HG03025 (cell line): ENCODE measurements around the gene ATP6V0B.

Source experiments
- ATAC-seq: cut with Tn5 transposase; IDR thresholded peaks from one replicate; pipeline ENCODE4 v1.9.1; 2021; ENCODE audit warnings: mild to moderate bottlenecking, moderate library complexity; ENCODE audit not compliant: unreplicated experiment, low FRiP score

ATP6V0B gene

GRCh38 chr1:43997295-43997999 lies 22.7 kb downstream of the ATP6V0B start:
- ATAC-seq: no peak

GRCh38 chr1:43998000-43998378 lies 23.2 kb downstream of the ATP6V0B start:
- ATAC-seq: no peak

- no peak for ATAC-seq
Measured at GRCh38 chr1:43999455-43999854, 24.7 kb downstream of the ATP6V0B start.

GRCh38 chr1:44000122-44000665 lies 25.4 kb downstream of the ATP6V0B start:
- no peak for ATAC-seq

- ATAC-seq: no peak
Measured at GRCh38 chr1:44002165-44002564, 27.4 kb downstream of the ATP6V0B start.

- ATAC-seq: no peak
Measured at GRCh38 chr1:44002606-44003157, 27.9 kb downstream of the ATP6V0B start.

GRCh38 chr1:44008259-44008658 lies 33.5 kb downstream of the ATP6V0B start:
- no peak for ATAC-seq

- ATAC-seq: no peak
Measured at GRCh38 chr1:44010935-44011471, 36.2 kb downstream of the ATP6V0B start.

- no peak for ATAC-seq
Measured at GRCh38 chr1:44012404-44012803, 37.6 kb downstream of the ATP6V0B start.

- no peak for ATAC-seq
Measured at GRCh38 chr1:44012941-44013609, 38.3 kb downstream of the ATP6V0B start.

- no peak for ATAC-seq
Measured at GRCh38 chr1:44013949-44014348, 39.2 kb downstream of the ATP6V0B start.

- no peak for ATAC-seq
Measured at GRCh38 chr1:44014365-44015104, 39.8 kb downstream of the ATP6V0B start.

- ATAC-seq: no peak
Measured at GRCh38 chr1:44015206-44015605, 40.4 kb downstream of the ATP6V0B start.

- no peak for ATAC-seq
Measured at GRCh38 chr1:44016041-44016889, 41.5 kb downstream of the ATP6V0B start.

GRCh38 chr1:44016890-44017400 lies 42.2 kb downstream of the ATP6V0B start:
- ATAC-seq: no peak

- no peak for ATAC-seq
Measured at GRCh38 chr1:44019466-44019948, 44.7 kb downstream of the ATP6V0B start.

- ATAC-seq: no peak
Measured at GRCh38 chr1:44020464-44020863, 45.7 kb downstream of the ATP6V0B start.

- no peak for ATAC-seq
Measured at GRCh38 chr1:44021156-44021555, 46.4 kb downstream of the ATP6V0B start.

GRCh38 chr1:44021581-44022321 lies 47.0 kb downstream of the ATP6V0B start:
- ATAC-seq: no peak
